ENCODE measurements around the gene NXPE3.

DNA sequence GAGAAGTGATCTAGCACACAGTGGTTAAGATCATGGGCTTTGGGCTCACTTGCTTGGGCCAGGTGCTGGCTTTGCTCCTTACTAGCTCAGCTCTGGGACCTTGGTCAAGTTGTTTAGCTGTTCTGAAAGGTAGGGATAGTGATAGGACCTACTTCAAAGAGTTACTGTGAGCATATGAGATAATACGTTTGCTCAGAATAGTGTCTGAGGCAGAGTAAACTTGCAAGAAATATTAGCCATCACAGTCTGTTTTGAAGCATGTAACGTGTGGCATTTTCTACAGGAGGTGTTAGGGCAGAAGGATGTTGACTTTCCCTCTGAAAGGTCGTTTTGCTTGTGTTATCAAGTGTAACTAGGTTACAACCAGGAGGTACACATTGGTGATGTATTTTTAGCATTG is 35.8 kb downstream of the NXPE3 start:
- TF ChIP-seq EZH2 (IDR thresholded peaks at IDR 0.05; ENCODE audit: insufficient read depth, poor library complexity, severe bottlenecking): no peak
- no peak for TF ChIP-seq EZH2phosphoT487 (IDR thresholded peaks at IDR 0.05; ENCODE audit: insufficient read depth, low read depth)

Measured in GM23248 (cell line).